VCaP (cell line): ENCODE data around the gene CAT.

Source experiments
- H3K27ac ChIP-seq: fragments of 450-650 bp; 2 replicates; pipeline ENCODE4 v1.5.1; 2017
- TF ChIP-seq, protein P1 (sequence below): fragments of 450-650 bp; conservative IDR thresholded peaks from 2 replicates; pipeline ENCODE4 v1.5.1; 2017; ENCODE audit warnings: mild to moderate bottlenecking, moderate library complexity

Gene CAT

DNA sequence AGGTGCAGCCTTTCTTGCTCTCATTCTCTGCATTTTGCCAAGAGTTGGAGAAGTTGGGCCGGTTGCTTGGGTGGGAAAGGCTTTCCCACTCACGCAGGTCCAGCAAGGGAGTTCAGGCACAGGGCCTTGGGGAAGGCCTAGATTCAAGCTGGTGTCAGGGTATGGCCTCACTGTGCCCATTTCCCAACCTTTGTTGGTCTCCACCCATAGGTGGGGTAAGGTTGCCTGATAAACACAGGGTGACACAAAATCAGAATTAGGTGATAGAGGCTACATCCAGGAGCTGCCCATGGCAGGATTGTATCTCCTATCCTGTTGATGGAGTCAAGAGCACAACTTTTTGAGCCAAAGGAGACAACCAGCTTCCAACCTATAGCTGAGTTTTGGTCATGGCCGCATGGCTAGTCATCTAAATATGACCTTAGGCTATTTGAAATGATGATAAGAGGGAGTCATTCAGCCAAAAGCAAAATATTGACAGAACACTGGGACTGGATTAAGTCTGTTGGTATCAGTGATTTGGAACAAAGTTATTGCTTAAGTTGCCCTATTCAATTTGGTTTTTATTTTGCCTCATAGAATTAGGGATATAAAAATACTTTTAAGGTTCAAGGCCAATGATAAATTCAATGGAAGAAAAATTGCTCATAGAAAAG lies 20.9 kb downstream of the CAT start:
- TF ChIP-seq, protein P1, sequence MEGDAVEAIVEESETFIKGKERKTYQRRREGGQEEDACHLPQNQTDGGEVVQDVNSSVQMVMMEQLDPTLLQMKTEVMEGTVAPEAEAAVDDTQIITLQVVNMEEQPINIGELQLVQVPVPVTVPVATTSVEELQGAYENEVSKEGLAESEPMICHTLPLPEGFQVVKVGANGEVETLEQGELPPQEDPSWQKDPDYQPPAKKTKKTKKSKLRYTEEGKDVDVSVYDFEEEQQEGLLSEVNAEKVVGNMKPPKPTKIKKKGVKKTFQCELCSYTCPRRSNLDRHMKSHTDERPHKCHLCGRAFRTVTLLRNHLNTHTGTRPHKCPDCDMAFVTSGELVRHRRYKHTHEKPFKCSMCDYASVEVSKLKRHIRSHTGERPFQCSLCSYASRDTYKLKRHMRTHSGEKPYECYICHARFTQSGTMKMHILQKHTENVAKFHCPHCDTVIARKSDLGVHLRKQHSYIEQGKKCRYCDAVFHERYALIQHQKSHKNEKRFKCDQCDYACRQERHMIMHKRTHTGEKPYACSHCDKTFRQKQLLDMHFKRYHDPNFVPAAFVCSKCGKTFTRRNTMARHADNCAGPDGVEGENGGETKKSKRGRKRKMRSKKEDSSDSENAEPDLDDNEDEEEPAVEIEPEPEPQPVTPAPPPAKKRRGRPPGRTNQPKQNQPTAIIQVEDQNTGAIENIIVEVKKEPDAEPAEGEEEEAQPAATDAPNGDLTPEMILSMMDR = no peak

DNA sequence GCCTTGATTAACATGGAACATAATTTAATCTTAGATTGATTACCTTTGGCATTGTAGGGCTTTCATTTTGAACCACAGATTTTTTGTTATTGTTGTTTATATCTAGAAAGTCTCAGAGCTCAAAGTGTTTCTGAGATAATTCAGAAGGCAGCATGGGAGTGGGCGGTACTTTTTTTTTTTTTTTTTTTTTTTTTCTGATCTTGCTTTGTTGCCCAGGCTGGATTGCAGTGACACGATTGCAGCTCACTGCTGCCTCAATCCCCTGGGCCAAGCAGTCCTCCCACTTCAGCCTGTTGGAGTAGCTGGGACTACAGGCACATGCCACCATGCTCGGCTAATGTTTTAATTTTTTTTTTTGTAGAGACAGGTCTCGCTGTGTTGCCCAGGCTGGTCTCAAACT lies 21.5 kb downstream of the CAT start:
- TF ChIP-seq, protein P1 = no peak
- no peak overlapping the region for H3K27ac ChIP-seq

More for the DNA sequence above, 20.9 kb downstream of the CAT start:
- H3K27ac ChIP-seq = no peak overlapping the region

DNA sequence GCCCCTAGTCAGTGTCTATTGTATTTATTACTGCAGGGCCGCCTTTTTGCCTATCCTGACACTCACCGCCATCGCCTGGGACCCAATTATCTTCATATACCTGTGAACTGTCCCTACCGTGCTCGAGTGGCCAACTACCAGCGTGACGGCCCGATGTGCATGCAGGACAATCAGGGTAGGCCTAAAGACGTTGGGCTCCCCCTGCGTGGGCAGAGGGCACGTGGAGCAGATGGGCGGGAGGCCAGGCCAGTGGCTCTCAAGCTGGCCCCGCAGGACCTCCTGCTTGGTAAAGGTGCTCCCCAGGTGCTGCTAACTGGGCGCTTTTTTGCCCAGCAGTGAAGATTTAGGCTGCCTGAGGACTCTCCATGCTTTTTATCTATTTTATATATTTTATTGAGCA lies 22.5 kb downstream of the CAT start:
- TF ChIP-seq, protein P1 = no peak
- H3K27ac ChIP-seq = no peak overlapping the region

DNA sequence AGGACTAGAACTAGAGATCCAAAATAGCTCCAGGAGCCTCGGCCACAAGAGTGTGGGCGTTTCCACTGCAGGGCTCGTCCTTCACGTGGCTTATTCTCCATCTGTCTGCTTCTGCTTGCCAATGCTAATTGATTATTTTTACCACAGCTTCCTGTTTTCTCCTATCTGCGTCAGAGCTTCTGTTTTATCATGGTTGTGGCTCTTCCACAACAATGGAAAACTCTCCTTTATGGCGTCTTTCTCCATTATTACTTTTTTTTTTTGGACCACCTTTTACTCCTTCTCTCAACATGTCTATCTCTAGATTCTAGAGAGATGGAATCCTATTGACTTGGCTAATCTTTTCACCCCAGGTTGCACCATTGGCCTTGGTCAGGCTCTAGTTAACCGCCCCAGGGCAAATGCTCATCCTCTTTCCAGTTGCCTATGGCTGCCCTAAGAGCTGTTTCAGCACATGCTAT lies 25.9 kb downstream of the CAT start:
- H3K27ac ChIP-seq = no peak overlapping the region
- TF ChIP-seq, protein P1 = no peak

DNA sequence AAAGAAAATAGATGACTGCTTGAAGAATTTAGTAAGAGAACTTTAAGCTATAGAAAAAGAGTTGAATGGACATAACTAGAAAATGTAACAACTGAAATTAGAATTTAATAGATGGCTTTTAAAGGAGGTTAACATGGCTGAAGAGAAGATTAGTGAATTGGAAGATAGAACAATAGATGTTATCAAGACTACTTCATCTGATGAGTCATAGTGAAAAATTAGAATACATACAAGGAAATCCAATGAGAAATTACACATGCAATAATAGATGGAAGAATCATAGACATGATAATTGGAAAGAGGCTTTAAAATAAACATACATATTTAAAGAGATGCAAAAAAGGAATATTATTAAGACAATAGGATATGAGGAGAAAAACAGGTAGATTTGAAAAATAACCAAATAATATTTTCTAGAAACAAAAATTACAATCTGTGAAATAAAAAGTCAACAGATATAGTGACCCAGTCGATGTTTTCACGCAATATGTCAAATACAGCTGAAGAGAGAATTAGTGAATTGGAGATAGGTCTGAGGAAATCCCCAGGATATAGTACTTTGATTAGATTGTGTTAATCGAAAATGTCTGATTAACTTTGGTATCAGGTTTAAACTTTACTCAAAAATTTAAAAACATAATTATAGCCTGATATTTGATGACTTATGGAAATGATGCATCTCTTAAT lies 28.2 kb downstream of the CAT start:
- TF ChIP-seq, protein P1 = no peak
- H3K27ac ChIP-seq = no peak overlapping the region

DNA sequence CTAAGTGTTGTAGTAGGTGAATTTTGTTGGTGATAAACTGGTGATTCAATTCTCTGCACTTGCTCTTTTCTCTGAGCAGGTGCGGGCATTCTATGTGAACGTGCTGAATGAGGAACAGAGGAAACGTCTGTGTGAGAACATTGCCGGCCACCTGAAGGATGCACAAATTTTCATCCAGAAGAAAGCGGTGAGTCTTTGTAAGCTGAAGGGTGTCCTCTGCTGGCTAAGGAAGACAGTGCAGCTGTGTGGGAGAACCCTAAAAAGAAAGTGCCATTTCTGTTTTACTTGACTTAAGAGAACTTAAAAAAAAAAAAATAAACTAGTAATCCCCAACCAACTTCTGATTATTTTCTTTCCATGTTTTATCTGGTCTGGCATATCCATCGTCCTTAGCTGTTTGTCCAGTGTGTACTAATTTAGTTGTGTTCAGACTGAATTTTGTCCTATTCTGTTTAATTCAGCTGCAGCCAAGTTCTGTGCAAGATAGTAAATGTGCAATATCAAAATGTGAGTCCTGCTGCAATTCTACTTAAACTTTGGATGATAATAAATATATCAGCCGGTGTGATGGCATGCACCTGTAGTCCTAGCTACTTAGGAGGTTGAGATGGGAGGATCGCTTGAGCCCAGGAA lies 29.6 kb downstream of the CAT start:
- H3K27ac ChIP-seq = no peak overlapping the region
- TF ChIP-seq, protein P1 = peak; percentile 95

DNA sequence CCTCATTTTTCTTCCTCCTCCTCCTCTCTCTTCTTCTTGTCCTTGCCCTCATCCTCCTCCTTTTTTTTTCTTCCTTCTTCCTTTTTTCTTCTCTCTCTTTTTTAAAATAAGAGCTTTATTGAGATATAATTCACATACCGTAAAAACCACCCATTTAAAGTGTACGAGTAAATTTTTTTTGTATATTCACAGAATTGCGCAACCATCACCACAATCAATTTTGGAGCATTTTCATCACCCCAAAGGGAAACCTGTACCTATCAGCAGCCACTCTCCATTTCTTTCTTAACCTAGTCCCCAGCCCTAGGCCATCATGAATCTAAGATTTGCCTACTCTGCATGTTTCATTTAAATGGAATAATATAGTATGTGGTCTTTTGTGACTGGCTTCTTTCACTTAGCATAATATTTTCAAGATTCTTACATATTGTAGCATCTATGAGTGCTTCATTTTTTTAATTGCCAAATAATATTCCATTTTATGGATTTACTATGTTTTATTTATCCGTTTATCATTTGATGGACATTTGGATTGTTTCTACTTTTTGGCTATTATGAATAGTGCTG lies 35.0 kb downstream of the CAT start:
- TF ChIP-seq, protein P1 = no peak

More for the DNA sequence above, 35.0 kb downstream of the CAT start:
- no peak overlapping the region for H3K27ac ChIP-seq
